H9 (cell line): ENCODE results near the gene NR2F1-AS1. TPM values are rescaled to one million over a fixed set of nuclear protein-coding genes. Genes with fewer than 3 reads are reported as not detected.

ENCODE experiments used
- DNase-seq: peaks from one replicate; pipeline ENCODE4 v3.0.0-alpha.2; 2017
- H2AFZ ChIP-seq: one replicate; pipeline ENCODE4 v1.6.1; 2013; ENCODE audit warnings: mild to moderate bottlenecking, low read length, control low read depth, moderate library complexity
- H2AK5ac ChIP-seq: 2 replicates; pipeline ENCODE4 v1.6.1; 2013; ENCODE audit warnings: low read length, control low read depth, mixed read lengths; ENCODE audit not compliant: insufficient read length
- H2BK120ac ChIP-seq: one replicate; pipeline ENCODE4 v1.6.1; 2013; ENCODE audit warnings: low read depth, mild to moderate bottlenecking, low read length, control low read depth, inconsistent platforms; ENCODE audit not compliant: poor library complexity, severe bottlenecking
- H2BK12ac ChIP-seq: 2 replicates; pipeline ENCODE4 v1.6.1; 2013; ENCODE audit warnings: low read length, control low read depth, mixed read lengths, low read depth; ENCODE audit not compliant: insufficient read length
- H2BK15ac ChIP-seq: 2 replicates; pipeline ENCODE4 v1.6.1; 2013; ENCODE audit warnings: low read depth, low read length, control low read depth
- H2BK20ac ChIP-seq: one replicate; pipeline ENCODE4 v1.6.1; 2013; ENCODE audit warnings: low read depth, mild to moderate bottlenecking, low read length, control low read depth, inconsistent platforms; ENCODE audit not compliant: poor library complexity, severe bottlenecking
- H2BK5ac ChIP-seq: 2 replicates; pipeline ENCODE4 v1.6.1; 2013; ENCODE audit warnings: low read length, control low read depth, mixed read lengths; ENCODE audit not compliant: insufficient read length
- H3K14ac ChIP-seq: 2 replicates; pipeline ENCODE4 v1.6.1; 2013; ENCODE audit warnings: low read length, control low read depth; ENCODE audit not compliant: insufficient read depth
- H3K18ac ChIP-seq: 2 replicates; pipeline ENCODE4 v1.6.1; 2013; ENCODE audit warnings: low read depth, mild to moderate bottlenecking, mixed read lengths, low read length, control low read depth; ENCODE audit not compliant: insufficient read length
- H3K23ac ChIP-seq: 2 replicates; pipeline ENCODE4 v1.6.1; 2013; ENCODE audit warnings: low read length, control low read depth, mixed read lengths, low read depth; ENCODE audit not compliant: insufficient read length
- H3K23me2 ChIP-seq: 2 replicates; pipeline ENCODE4 v1.6.1; 2013; ENCODE audit warnings: low read depth, mild to moderate bottlenecking, mixed read lengths, low read length, control low read depth; ENCODE audit not compliant: insufficient read length, poor library complexity, severe bottlenecking
- H3K27ac ChIP-seq: 2 replicates; pipeline ENCODE4 v1.5.1; 2013; ENCODE audit warnings: low read length, control low read depth, mixed read lengths, low read depth; ENCODE audit not compliant: insufficient read length
- H3K27me3 ChIP-seq: 2 replicates; pipeline ENCODE4 v1.6.1; 2013; ENCODE audit warnings: low read length, control low read depth, inconsistent platforms; ENCODE audit not compliant: insufficient read depth
- H3K4ac ChIP-seq: 2 replicates; pipeline ENCODE4 v1.6.1; 2013; ENCODE audit warnings: low read depth, mild to moderate bottlenecking, control low read depth, inconsistent platforms, low read length, moderate library complexity
- H3K4me1 ChIP-seq: 2 replicates; pipeline ENCODE4 v1.6.1; 2013; ENCODE audit warnings: low read length, control low read depth, inconsistent platforms; ENCODE audit not compliant: insufficient read depth
- H3K4me2 ChIP-seq: 2 replicates; pipeline ENCODE4 v1.6.1; 2013; ENCODE audit warnings: low read length, control low read depth, mixed read lengths; ENCODE audit not compliant: insufficient read length, insufficient read depth
- H3K56ac ChIP-seq: 2 replicates; pipeline ENCODE4 v1.6.1; 2013; ENCODE audit warnings: low read depth, mild to moderate bottlenecking, mixed read lengths, low read length, control low read depth; ENCODE audit not compliant: insufficient read length
- H3K79me1 ChIP-seq: 2 replicates; pipeline ENCODE4 v1.6.1; 2013; ENCODE audit warnings: low read depth, mild to moderate bottlenecking, moderate library complexity, low read length, control low read depth, inconsistent platforms; ENCODE audit not compliant: insufficient read depth, poor library complexity, severe bottlenecking
- H3K79me2 ChIP-seq: 2 replicates; pipeline ENCODE4 v1.6.1; 2013; ENCODE audit warnings: low read length, control low read depth, inconsistent platforms; ENCODE audit not compliant: insufficient read depth
- H3K9ac ChIP-seq: 2 replicates; pipeline ENCODE4 v1.6.1; 2013; ENCODE audit warnings: low read length, control low read depth, mixed read lengths; ENCODE audit not compliant: insufficient read length; ENCODE audit errors: extremely low read depth
- H3K9me3 ChIP-seq: one replicate; pipeline ENCODE4 v1.6.1; 2013; ENCODE audit warnings: low read depth, low read length, inconsistent platforms; ENCODE audit not compliant: control insufficient read depth
- H3T11ph ChIP-seq: one replicate; pipeline ENCODE4 v1.6.1; 2013; ENCODE audit warnings: mild to moderate bottlenecking, low read length, control low read depth, inconsistent platforms
- H4K20me1 ChIP-seq: one replicate; pipeline ENCODE4 v1.6.1; 2013; ENCODE audit not compliant: control insufficient read depth, insufficient read length, insufficient read depth
- H4K5ac ChIP-seq: 2 replicates; pipeline ENCODE4 v1.6.1; 2013; ENCODE audit warnings: low read depth, mild to moderate bottlenecking, mixed read lengths, low read length, control low read depth; ENCODE audit not compliant: insufficient read length
- H4K8ac ChIP-seq: replicated peaks from 2 replicates; pipeline ENCODE4 v1.6.1; 2013; ENCODE audit warnings: low read length, control low read depth, mixed read lengths, low read depth; ENCODE audit not compliant: insufficient read length
- H4K91ac ChIP-seq: 2 replicates; pipeline ENCODE4 v1.6.1; 2013; ENCODE audit warnings: low read depth, mild to moderate bottlenecking, moderate library complexity, mixed read lengths, low read length, control low read depth; ENCODE audit not compliant: insufficient read length
- H3K27ac Mint-ChIP-seq, 3 experiments: 2 replicates in 2 of 3; 3 replicates in 1 of 3; pipeline ENCODE4 v1.8.0; 2020 to 2021; ENCODE audit warnings: mixed read lengths in 3 of 3, mild to moderate bottlenecking in 1 of 3, moderate library complexity in 1 of 3
- H3K27me3 Mint-ChIP-seq: 2 replicates; pipeline ENCODE4 v1.8.0; 2021; ENCODE audit warnings: low read depth, mild to moderate bottlenecking, moderate library complexity, mixed read lengths
- H3K36me3 Mint-ChIP-seq, 3 experiments: 2 replicates in 2 of 3; 3 replicates in 1 of 3; pipeline ENCODE4 v1.8.0; 2020 to 2021; ENCODE audit warnings: low read depth in 3 of 3, mixed read lengths in 3 of 3; ENCODE audit not compliant: insufficient read depth in 1 of 3
- H3K4me1 Mint-ChIP-seq, 2 experiments: 2 replicates each; pipeline ENCODE4 v1.8.0; 2020; ENCODE audit warnings: mixed read lengths in 2 of 2
- H3K4me3 Mint-ChIP-seq, 2 experiments: 2 replicates in 1 of 2; 3 replicates in 1 of 2; pipeline ENCODE4 v1.8.0; 2020 to 2021; ENCODE audit warnings: mild to moderate bottlenecking in 2 of 2, mixed read lengths in 2 of 2, moderate library complexity in 1 of 2
- H3K9me3 Mint-ChIP-seq, 2 experiments: 2 replicates in 1 of 2; 3 replicates in 1 of 2; pipeline ENCODE4 v1.8.0; 2020; ENCODE audit warnings: mild to moderate bottlenecking in 2 of 2, mixed read lengths in 2 of 2, moderate library complexity in 1 of 2
- CTCF ChIP-seq: fragments of 200-600 bp; sonication (generic); conservative IDR thresholded peaks from 3 replicates; pipeline ENCODE4 v1.8.0; 2021; ENCODE audit warnings: antibody characterized with exemption, mild to moderate bottlenecking
- WGBS: extraction: QIAGEN DNeasy Blood & Tissue Kit; methylation state at CpG from one replicate; pipeline ENCODE4 v1.1.7; 2013; ENCODE audit warnings: missing lambda C conversion rate, low lambda C conversion rate, mixed read lengths; ENCODE audit not compliant: insufficient read length; ENCODE audit errors: extremely low coverage; 5-methylcytosine and 5-hydroxymethylcytosine counted together
- total RNA-seq: library from RNA; stranded (reverse); gene quantifications from 2 replicates; pipeline ENCODE4 v1.2.1, GENCODE V29; 2021

Gene NR2F1-AS1
- total RNA-seq, 1 experiment from 2014 or later, result 1.9 TPM

- H3K14ac ChIP-seq, result no peak overlapping the region
- Mint-ChIP-seq H3K36me3 (no peaks in the 10 kb centered on the region; a peak in 2 of 7 replicates), H3K4me1 (peaks cover 15 to 39% of the 10 kb centered on the region in 2 experiments), H3K27ac (no peak overlapping the region), H3K4me3 (peak overlapping the region in 1 of 2 experiments; percentile 74; a peak in 4 of 5 replicates), H3K27me3 (no peaks in the 10 kb centered on the region), H3K9me3 (peaks cover 2 to 7% of the 10 kb centered on the region in 2 experiments; a peak in 3 of 5 replicates)
- H2BK5ac ChIP-seq, result no peak overlapping the region
- H2BK120ac ChIP-seq, result no peak overlapping the region
- H3K4me2 ChIP-seq, result peak overlapping the region; percentile 51
- no peak overlapping the region for H3K27ac ChIP-seq
- H4K8ac ChIP-seq, result no peak overlapping the region
- H4K20me1 ChIP-seq, result no peaks in the 10 kb centered on the region
- no peaks in the 10 kb centered on the region for H3K9me3 ChIP-seq
- no peak overlapping the region for H3K18ac ChIP-seq
- no peaks in the 10 kb centered on the region for H3K4me1 ChIP-seq
- H4K91ac ChIP-seq, result no peak overlapping the region
- no peaks in the 10 kb centered on the region for H3K79me1 ChIP-seq
- no peak overlapping the region for H3K56ac ChIP-seq
- H2BK15ac ChIP-seq, result no peak overlapping the region
- H2BK20ac ChIP-seq, result no peak overlapping the region
- H3K27me3 ChIP-seq, result peaks cover 96% of the 10 kb centered on the region
- H3T11ph ChIP-seq, result no peak overlapping the region
- H3K79me2 ChIP-seq, result no peaks in the 10 kb centered on the region
- no CpG with 5 or more reads among the region's 14 CpGs for WGBS
- H3K23ac ChIP-seq, result no peak overlapping the region
- H2AK5ac ChIP-seq, result no peak overlapping the region
- H3K23me2 ChIP-seq, result peaks cover 7% of the 10 kb centered on the region
- H4K5ac ChIP-seq, result no peak overlapping the region
- peak; percentile 38 for DNase-seq
- no peak overlapping the region for H2AFZ ChIP-seq
- H3K4ac ChIP-seq, result no peak overlapping the region
- no peak overlapping the region for H3K9ac ChIP-seq
- no peak for TF ChIP-seq CTCF
- H2BK12ac ChIP-seq, result no peak overlapping the region
Measured at GRCh38 chr5:93596310-93596675, 15.3 kb upstream of the NR2F1-AS1 start.
